Activated CD4-positive, alpha-beta memory T cell treated with anti-CD3 and anti-CD28 coated beads for 36 hours (primary cell): Measurements from ENCODE around the gene LRRC74B. TPM values are rescaled to one million over a fixed set of nuclear protein-coding genes. Genes with fewer than 3 reads are reported as not detected.
A peak's percentile ranks its signal among the peaks of the same experiment; 100 is the strongest.

ENCODE experiments used
- CTCF ChIA-PET: fragments of 350-600 bp; sonication (Branson Sonifier 250); formaldehyde crosslinking; loops from one replicate; lab custom pipeline; 2021; ENCODE audit warnings: antibody characterized with exemption, inconsistent platforms; lab: Charles Lee
- POLR2A ChIA-PET: fragments of 350-600 bp; sonication (Branson Sonifier 250); formaldehyde crosslinking; loops from one replicate; lab custom pipeline; 2021; ENCODE audit warnings: antibody characterized with exemption; lab: Charles Lee
- DNase-seq: peaks from one replicate; pipeline ENCODE4 v3.0.0-alpha.2; 2020
- H3K27ac Mint-ChIP-seq: one replicate; pipeline ENCODE4 v1.8.0; 2021; ENCODE audit warnings: mixed read lengths
- H3K27me3 Mint-ChIP-seq: one replicate; pipeline ENCODE4 v1.8.0; 2021; ENCODE audit warnings: mixed read lengths
- H3K36me3 Mint-ChIP-seq: one replicate; pipeline ENCODE4 v1.8.0; 2021; ENCODE audit warnings: mixed read lengths
- H3K4me1 Mint-ChIP-seq: one replicate; pipeline ENCODE4 v1.8.0; 2021; ENCODE audit warnings: low read depth, mixed read lengths
- H3K4me3 Mint-ChIP-seq: one replicate; pipeline ENCODE4 v1.8.0; 2021; ENCODE audit warnings: mild to moderate bottlenecking, mixed read lengths
- H3K9me3 Mint-ChIP-seq: one replicate; pipeline ENCODE4 v1.8.0; 2021; ENCODE audit warnings: mixed read lengths
- intact Hi-C: fragments of 100-400 bp; cut with micrococcal nuclease; formaldehyde crosslinking; loops from one replicate; pipeline ENCODE4 v1.15.1; 2023
- total RNA-seq, 2 experiments: library from RNA; stranded (reverse); gene quantifications; one replicate each; pipeline ENCODE4 v1.2.3, GENCODE V29; 2021

Gene LRRC74B
- total RNA-seq, 2 experiments from 2014 or later: not detected

- Mint-ChIP-seq H3K4me3 (no peak overlapping the region), H3K27me3 (peaks cover 9% of the 10 kb centered on the region), H3K36me3 (no peaks in the 10 kb centered on the region), H3K4me1 (peaks cover 7% of the 10 kb centered on the region), H3K9me3 (no peaks in the 10 kb centered on the region), H3K27ac (no peak overlapping the region)
- no peak for DNase-seq
- intact Hi-C loops: no loop called here
- ChIA-PET CTCF (no interaction called here), POLR2A (no interaction called here)
Measured at GRCh38 chr22:21098099-21098671, 52.4 kb downstream of the LRRC74B start.

- ChIA-PET CTCF (no interaction called here), POLR2A (no interaction called here)
- no peak overlapping the region for H3K4me3 Mint-ChIP-seq
- H3K9me3 Mint-ChIP-seq: no peaks in the 10 kb centered on the region
- DNase-seq: no peak
- no peak overlapping the region for H3K27ac Mint-ChIP-seq
- H3K36me3 Mint-ChIP-seq: no peaks in the 10 kb centered on the region
- intact Hi-C loops: no loop called here
- H3K27me3 Mint-ChIP-seq: peaks cover 9% of the 10 kb centered on the region
- peaks cover 7% of the 10 kb centered on the region for H3K4me1 Mint-ChIP-seq
Measured at GRCh38 chr22:21099578-21099977, 53.8 kb downstream of the LRRC74B start.

DNA sequence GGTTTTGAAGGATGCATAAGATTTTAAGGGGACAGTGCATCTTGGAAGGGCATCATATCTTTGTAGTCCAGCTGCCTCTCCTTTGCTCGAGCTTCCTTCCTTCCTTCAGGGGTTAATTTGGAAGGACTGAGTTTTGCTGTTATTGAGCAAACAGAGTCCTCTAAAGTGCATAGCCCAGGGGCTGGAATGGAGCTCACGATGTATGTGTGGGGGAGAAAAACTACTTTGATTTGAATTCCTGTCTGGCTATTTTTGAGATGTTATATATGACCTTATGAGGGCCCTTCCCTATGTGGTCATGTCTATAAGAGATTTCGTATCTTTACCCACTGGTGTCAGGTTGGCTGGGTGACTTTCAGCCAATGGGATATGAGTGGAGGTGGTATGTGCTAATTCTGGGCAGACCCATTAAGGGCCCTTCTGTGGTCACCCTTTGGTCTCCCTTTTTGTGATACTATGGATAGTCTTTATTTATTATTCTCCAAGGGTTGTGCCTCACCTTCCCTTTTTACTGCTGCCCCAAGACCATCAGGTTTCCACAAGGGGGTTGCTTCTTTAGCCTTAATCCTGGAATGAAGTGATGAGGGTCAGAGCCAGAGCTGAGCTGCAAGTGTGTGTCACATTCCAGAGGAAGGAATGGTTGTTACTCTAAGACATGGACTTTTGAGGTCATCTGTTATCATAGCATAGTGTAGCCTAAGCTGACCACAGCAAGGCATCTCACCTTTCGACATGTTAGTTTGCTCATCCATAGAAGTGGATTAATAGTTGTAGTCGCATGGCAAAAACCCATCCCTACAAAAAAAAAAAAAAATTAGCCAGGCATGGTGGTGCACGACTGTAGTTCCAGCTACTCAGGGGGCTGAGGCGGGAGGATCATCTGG is 54.6 kb downstream of the LRRC74B start:
- ChIA-PET CTCF (no interaction called here), POLR2A (interaction anchor here (0.9 kb wide), 1 partner anchor 97 kb away, joined by 3 read pairs; no protein-coding TSS in a partner anchor)
- Mint-ChIP-seq H3K27me3 (peaks cover 9% of the 10 kb centered on the region), H3K27ac (no peak overlapping the region), H3K4me1 (peaks cover 7% of the 10 kb centered on the region), H3K9me3 (no peaks in the 10 kb centered on the region), H3K4me3 (no peak overlapping the region), H3K36me3 (no peaks in the 10 kb centered on the region)
- no peak for DNase-seq
- intact Hi-C loops: loop anchor here (10.0 kb wide), 1 partner anchor 136 kb away; the partner anchor contains the start of gene AIFM3

DNA sequence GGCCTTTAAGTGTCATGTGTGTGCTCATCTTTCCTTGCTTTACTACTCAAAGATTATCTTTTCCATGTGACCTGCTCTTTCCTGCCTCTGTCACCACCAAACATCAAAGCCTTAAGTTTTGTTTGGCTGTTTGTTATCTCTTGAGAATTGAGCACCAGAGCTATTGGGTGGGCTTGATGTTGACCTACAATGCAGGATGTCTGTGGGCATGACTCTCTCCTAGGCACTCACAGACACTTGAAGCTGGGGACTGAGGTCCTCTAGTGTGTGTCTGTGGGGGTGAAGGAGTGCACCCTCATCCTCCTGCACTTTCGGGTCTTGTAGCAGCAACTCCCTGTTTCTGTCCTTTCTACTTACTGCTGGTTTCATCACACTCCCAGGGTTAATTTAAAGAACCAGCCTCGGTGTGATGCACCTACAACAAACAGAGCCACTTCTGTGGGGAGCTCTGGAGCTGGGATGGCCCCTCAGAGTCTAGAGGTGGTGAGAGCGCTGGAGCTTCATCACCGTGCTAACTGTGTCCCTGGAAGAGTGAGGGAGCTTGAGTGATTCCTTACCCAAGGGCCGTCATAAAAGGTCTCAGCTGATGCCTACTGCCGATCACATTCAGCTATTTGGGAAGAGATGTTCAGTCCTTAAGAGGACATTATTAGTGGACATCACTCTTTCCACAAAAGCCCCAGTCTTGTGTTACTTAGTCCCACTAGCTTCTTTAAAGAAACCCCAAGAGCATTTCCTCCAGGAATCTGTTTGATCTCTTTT is 56.3 kb downstream of the LRRC74B start:
- ChIA-PET CTCF (interaction anchor here (0.6 to 1.9 kb wide), 9 partner anchors 9 to 228 kb away, joined by 3 to 7 read pairs (median 3); partner anchors contain the start of gene P2RX6), POLR2A (no interaction called here)
- H3K36me3 Mint-ChIP-seq: no peaks in the 10 kb centered on the region
- intact Hi-C loops: loop anchor here (10.0 kb wide), 1 partner anchor 137 kb away; the partner anchor contains the start of gene AIFM3
- no peak for DNase-seq
- peaks cover 14% of the 10 kb centered on the region for H3K27me3 Mint-ChIP-seq
- no peaks in the 10 kb centered on the region for H3K9me3 Mint-ChIP-seq
- H3K27ac Mint-ChIP-seq: no peak overlapping the region
- no peak overlapping the region for H3K4me3 Mint-ChIP-seq
- H3K4me1 Mint-ChIP-seq: peaks cover 7% of the 10 kb centered on the region

DNA sequence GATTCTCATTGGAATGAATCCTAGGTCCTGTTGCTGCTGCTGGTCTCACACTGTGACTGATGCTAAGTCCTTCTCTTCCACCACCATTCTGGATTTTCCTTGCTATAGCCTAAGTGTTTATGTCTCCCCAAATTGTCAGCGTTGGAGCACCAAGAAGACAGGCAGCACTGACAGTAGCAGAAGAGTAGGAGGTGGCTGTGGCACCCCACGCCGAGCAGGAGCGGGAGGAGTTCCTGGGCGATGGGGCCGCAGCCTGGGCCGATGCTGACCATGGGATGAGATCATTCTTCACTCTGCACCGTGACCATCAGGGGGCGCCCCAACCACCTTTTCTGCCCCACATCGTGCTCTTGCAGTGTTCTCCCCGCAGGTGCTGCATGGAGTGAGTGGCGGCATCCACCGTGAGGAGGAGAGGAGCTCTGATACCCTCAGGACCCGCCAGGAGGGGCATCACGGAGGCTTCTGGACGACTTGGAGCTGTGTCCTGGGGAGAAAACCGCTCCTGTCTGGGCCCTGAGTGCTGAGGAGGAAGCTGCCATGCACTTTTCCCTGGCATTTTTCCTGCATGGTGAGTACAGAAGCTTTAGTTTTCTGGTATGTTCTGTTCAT is 57.0 kb downstream of the LRRC74B start:
- Mint-ChIP-seq H3K27ac (no peak overlapping the region), H3K27me3 (peaks cover 16% of the 10 kb centered on the region), H3K4me3 (no peak overlapping the region), H3K9me3 (no peaks in the 10 kb centered on the region), H3K4me1 (peaks cover 7% of the 10 kb centered on the region), H3K36me3 (no peaks in the 10 kb centered on the region)
- ChIA-PET CTCF (interaction anchor here (0.5 to 1.9 kb wide), 12 partner anchors 10 to 543 kb away, joined by 3 to 7 read pairs (median 3); partner anchors contain the start of gene P2RX6), POLR2A (no interaction called here)
- peak; percentile 88 for DNase-seq
- intact Hi-C loops: loop anchor here (10.0 kb wide), 1 partner anchor 138 kb away; the partner anchor contains the start of gene AIFM3

- H3K27ac Mint-ChIP-seq: no peak overlapping the region
- no peaks in the 10 kb centered on the region for H3K36me3 Mint-ChIP-seq
- no peak for DNase-seq
- ChIA-PET CTCF (interaction anchor here (0.9 to 1.8 kb wide), 3 partner anchors 90 to 543 kb away, joined by 3 to 4 read pairs (median 3); no protein-coding TSS in a partner anchor), POLR2A (no interaction called here)
- H3K9me3 Mint-ChIP-seq: peaks cover 2% of the 10 kb centered on the region
- peaks cover 7% of the 10 kb centered on the region for H3K4me1 Mint-ChIP-seq
- H3K27me3 Mint-ChIP-seq: peaks cover 17% of the 10 kb centered on the region
- no peak overlapping the region for H3K4me3 Mint-ChIP-seq
- intact Hi-C loops: loop anchor here (10.0 kb wide), 1 partner anchor 139 kb away; the partner anchor contains the start of gene AIFM3
Measured at GRCh38 chr22:21103633-21104032, 57.9 kb downstream of the LRRC74B start.

DNA sequence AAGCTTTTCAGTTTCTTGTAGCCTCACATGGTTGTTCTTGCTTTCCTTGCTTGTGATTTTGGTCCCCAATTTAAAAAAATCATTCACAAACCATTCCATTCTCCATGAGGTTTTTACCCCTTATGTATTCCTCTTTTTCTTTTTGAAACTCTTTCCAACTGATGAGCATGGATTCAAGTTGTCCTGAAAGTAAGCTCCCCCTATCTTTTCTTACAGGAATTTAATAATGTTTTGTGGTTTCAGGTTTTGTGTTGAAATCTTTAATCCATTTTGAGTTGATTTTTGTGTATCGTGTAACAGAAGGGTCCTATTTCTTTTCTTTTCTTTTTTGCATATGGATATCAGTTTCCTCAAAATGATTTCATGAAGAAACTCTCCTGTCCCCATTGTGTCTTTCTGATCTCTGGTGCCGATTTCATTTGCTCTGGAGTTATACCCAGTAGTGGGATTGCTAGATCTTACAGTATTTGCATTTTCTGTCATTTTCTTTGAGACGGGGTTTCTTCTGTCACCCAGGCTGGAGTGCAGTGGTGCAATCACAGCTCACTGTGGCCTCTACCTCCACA is 58.5 kb downstream of the LRRC74B start:
- intact Hi-C loops: loop anchor here (10.0 kb wide), 1 partner anchor 139 kb away; the partner anchor contains the start of gene AIFM3
- Mint-ChIP-seq H3K36me3 (no peaks in the 10 kb centered on the region), H3K4me1 (peaks cover 7% of the 10 kb centered on the region), H3K27ac (no peak overlapping the region), H3K27me3 (peaks cover 17% of the 10 kb centered on the region), H3K9me3 (peaks cover 2% of the 10 kb centered on the region), H3K4me3 (no peak overlapping the region)
- POLR2A ChIA-PET: no interaction called here
- CTCF ChIA-PET: interaction anchor here (1.1 kb wide), 1 partner anchor 542 kb away, joined by 3 read pairs; no protein-coding TSS in a partner anchor
- no peak for DNase-seq

DNA sequence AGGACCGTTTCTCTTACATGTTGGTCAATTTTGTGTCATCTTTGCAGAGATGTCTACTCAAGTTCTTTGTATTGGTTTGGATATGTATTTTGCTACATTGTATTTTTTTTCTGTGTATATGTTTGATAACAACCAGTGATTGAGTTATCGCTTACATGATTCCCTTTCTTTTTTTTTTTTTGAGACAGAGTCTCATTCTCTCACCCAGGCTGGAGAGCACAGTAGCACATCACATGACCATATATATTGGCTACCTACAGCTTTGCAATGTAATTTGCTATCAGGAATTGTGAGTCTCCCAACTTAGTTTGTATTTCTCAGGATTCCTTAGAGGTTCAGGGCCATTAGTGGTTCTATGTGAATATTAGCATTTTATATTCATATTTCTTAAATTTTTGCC is 59.5 kb downstream of the LRRC74B start:
- Mint-ChIP-seq H3K9me3 (peaks cover 2% of the 10 kb centered on the region), H3K27me3 (peaks cover 17% of the 10 kb centered on the region), H3K36me3 (no peaks in the 10 kb centered on the region), H3K4me1 (peaks cover 7% of the 10 kb centered on the region), H3K4me3 (no peak overlapping the region), H3K27ac (no peak overlapping the region)
- ChIA-PET CTCF (no interaction called here), POLR2A (no interaction called here)
- no peak for DNase-seq
- intact Hi-C loops: loop anchor here (10.0 kb wide), 1 partner anchor 140 kb away; the partner anchor contains the start of gene AIFM3

GRCh38 chr22:21106000-21106399 is 60.3 kb downstream of the LRRC74B start:
- Mint-ChIP-seq H3K4me1 (peaks cover 7% of the 10 kb centered on the region), H3K4me3 (no peak overlapping the region), H3K36me3 (no peaks in the 10 kb centered on the region), H3K9me3 (peaks cover 2% of the 10 kb centered on the region), H3K27me3 (peaks cover 17% of the 10 kb centered on the region), H3K27ac (no peak overlapping the region)
- ChIA-PET POLR2A (no interaction called here), CTCF (interaction anchor here (0.6 kb wide), 1 partner anchor 178 kb away, joined by 5 read pairs; no protein-coding TSS in a partner anchor)
- no peak for DNase-seq
- intact Hi-C loops: loop anchor here (10.0 kb wide), 1 partner anchor 141 kb away; the partner anchor contains the start of gene AIFM3

GRCh38 chr22:21108379-21109115 is 62.8 kb downstream of the LRRC74B start:
- Mint-ChIP-seq H3K27ac (no peak overlapping the region), H3K9me3 (peaks cover 2% of the 10 kb centered on the region), H3K27me3 (peaks cover 13% of the 10 kb centered on the region), H3K4me3 (no peak overlapping the region), H3K4me1 (no peaks in the 10 kb centered on the region), H3K36me3 (no peaks in the 10 kb centered on the region)
- DNase-seq: no peak
- POLR2A ChIA-PET: no interaction called here
- CTCF ChIA-PET: interaction anchor here (1.3 kb wide), 1 partner anchor 88 kb away, joined by 4 read pairs; no protein-coding TSS in a partner anchor
- intact Hi-C loops: loop anchor here (10.0 kb wide), 1 partner anchor 144 kb away; the partner anchor contains the start of gene AIFM3
